Loucy (cell line): Measurements from ENCODE around the gene EXOC3L4.

Experiments used
- CTCF ChIP-seq: fragments of 200-600 bp; sonication (generic); conservative IDR thresholded peaks from 2 replicates; pipeline ENCODE4 v1.5.1; 2014; ENCODE audit warnings: mild to moderate bottlenecking, antibody characterized with exemption, low read length
- EZH2phosphoT487 ChIP-seq: fragments of 200-600 bp; IDR thresholded peaks from 2 replicates; pipeline ENCODE4 v1.6.1; 2018; ENCODE audit warnings: antibody characterized with exemption, mild to moderate bottlenecking, moderate library complexity, borderline replicate concordance

- no peak for TF ChIP-seq CTCF
- no peak for TF ChIP-seq EZH2phosphoT487
Measured at GRCh38 chr14:103107941-103108748, 13.6 kb downstream of the EXOC3L4 start.
